Prostate gland (tissue), 2 donors: ENCODE results near the gene GP9.

Source experiments
- CTCF ChIP-seq, 4 experiments: fragments of 200-600 bp in 2 of 4; fragments of 450-650 bp in 2 of 4; sonication (generic) in 2 of 4; IDR thresholded peaks; 1 replicate in 3 of 4; 2 replicates in 1 of 4; pipeline ENCODE4 v1.5.1; 2016 to 2019; ENCODE audit warnings: antibody characterized with exemption in 4 of 4, mild to moderate bottlenecking in 2 of 4, moderate library complexity in 2 of 4
- POLR2A ChIP-seq: fragments of 450-650 bp; IDR thresholded peaks from one replicate; pipeline ENCODE4 v1.6.1; 2016; ENCODE audit warnings: antibody characterized with exemption, mild to moderate bottlenecking
- POLR2AphosphoS5 ChIP-seq: sonication (generic); formaldehyde crosslinking; IDR thresholded peaks from one replicate; pipeline ENCODE4 v1.6.1; 2017; ENCODE audit warnings: antibody characterized with exemption

- TF ChIP-seq CTCF (IDR thresholded peaks at IDR 0.05), result no peak
- no peak for TF ChIP-seq POLR2AphosphoS5
- no peak for TF ChIP-seq POLR2A
These were observed 34.7 kb downstream of the GP9 start for GRCh38 chr3:129095285-129095684.
